Measurements from ENCODE around the gene GNAL. TPM values are rescaled to one million over a fixed set of nuclear protein-coding genes. Genes with fewer than 3 reads are reported as not detected.
"Not testable (repeated sequence)": the region's sequence is repeated elsewhere in the genome, so short reads cannot be mapped to it uniquely, and the experiment has no call there.

Gene GNAL
- total RNA-seq = 1 to 10 TPM in 1 of 2 donors, under 1 TPM in 1; 0.55 to 1.6 TPM

DNA sequence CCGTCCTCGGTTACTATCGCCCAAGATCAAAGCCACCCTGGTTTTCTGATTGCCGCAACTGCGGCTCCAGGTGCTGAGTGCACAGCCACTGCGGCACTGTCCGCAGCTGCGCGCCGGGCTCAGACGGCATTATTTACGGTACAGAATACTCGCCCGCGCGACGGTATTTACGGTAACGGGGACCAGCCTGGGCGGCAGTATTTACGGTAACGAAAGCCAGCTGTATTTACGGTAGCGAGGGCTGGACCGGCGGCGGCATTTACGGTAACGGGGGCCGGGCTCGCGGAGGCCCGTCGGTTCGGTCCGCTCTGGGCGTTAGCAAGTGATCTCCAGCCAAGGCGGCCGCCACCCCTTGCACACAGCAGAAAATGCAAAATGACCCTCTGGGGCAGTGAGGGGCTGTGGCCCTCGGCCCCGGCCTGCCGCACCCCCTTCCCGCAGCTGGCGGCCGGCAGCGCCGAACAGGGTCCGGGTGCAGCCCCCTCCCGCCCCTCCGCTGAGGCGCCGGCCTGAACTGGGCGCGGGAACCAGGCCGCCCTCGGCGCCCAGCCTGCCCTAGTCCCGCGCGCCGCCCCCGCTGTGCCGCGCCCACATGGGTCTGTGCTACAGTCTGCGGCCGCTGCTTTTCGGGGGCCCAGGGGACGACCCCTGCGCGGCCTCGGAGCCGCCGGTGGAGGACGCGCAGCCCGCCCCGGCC, at the start of gene GNAL:
GNAL (plus strand) TSS at position 293 of the 697 bp plus-strand sequence; CDS start at position 593, 300 bp downstream.
- Mint-ChIP-seq H3K9me3 (peaks cover 0 to 2% of the 10 kb centered on the region in 2 donors), H3K4me1 (ENCODE audit: low read depth) (peaks cover 7% of the 10 kb centered on the region), H3K27ac (no peak within 1 kb of the TSS), H3K36me3 (ENCODE audit: insufficient read depth in 2 of 2) (peaks cover 2 to 4% of the 10 kb centered on the region in 2 donors), H3K4me3 (peak within 1 kb of the TSS; percentile 73 to 76), H3K27me3 (ENCODE audit: low read depth) (peaks cover 44% of the 10 kb centered on the region)
- DNase-seq (peak; percentile 73 to 75), ATAC-seq (replicated peaks in 1 of 2) (peak; percentile 95)

DNA sequence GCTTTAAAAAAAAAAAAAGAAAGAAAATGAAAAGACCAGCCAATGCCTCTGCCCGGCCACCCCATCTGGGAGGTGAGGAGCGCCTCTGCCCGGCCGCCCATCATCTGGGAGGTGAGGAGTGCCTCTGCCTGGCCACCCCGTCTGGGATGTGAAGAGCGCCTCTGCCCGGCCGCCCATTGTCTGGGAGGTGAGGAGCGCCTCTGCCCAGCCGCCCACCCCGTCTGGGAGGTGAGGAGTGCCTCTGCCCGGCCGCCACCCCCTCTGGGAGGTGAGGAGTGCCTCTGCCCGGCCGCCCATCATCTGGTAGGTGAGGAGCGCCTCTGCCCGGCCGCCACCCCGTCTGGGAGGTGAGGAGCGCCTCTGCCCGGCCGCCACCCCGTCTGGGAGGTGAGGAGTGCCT, 41.8 kb upstream of the GNAL start:
- H3K9me3 Mint-ChIP-seq; H3K36me3 Mint-ChIP-seq (ENCODE audit: insufficient read depth in 2 of 2); DNase-seq; H3K4me3 Mint-ChIP-seq; H3K27ac Mint-ChIP-seq; H3K27me3 Mint-ChIP-seq (ENCODE audit: low read depth); H3K4me1 Mint-ChIP-seq (ENCODE audit: low read depth); ATAC-seq (replicated peaks in 1 of 2): not testable (repeated sequence)

DNA sequence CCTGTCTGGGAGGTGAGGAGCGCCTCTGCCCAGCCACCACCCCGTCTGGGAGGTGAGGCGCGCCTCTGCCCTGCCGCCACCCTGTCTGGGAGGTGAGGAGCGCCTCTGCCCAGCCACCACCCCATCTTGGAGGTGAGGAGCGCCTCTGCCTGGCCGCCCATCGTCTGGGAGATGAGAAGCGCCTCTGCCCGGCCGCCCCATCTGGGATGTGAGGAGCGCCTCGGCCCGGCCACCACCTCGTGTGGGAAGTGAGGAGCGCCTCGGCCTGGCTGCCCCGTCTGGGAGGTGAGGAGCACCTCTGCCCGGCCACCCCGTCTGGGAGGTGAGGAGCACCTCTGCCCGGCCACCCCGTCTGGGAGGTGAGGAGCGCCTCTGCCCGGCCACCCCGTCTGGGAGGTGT, 41.3 kb upstream of the GNAL start:
- not testable (repeated sequence) for H3K4me1 Mint-ChIP-seq (ENCODE audit: low read depth); H3K4me3 Mint-ChIP-seq; H3K27me3 Mint-ChIP-seq (ENCODE audit: low read depth); H3K27ac Mint-ChIP-seq; H3K36me3 Mint-ChIP-seq (ENCODE audit: insufficient read depth in 2 of 2); DNase-seq; ATAC-seq (replicated peaks in 1 of 2); H3K9me3 Mint-ChIP-seq

DNA sequence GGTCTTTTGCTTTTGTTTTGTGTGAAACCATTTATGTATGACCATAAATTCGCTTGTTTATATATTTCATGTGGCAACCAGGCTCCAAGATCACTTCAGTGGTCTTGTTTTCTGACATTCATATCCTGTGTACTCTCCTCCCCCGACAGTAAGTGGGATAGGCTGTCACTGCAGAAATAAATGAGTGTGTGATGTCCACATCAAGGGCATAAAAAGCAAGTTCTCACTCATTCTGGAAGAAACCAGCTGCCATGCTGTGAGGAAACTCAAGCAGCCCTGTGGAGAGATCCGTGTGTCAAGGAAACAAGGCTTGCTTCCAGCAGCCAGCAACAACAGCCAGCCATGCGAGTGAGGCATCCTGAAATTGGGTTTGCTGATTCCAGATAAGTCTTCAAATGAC, 39.2 kb upstream of the GNAL start:
- ATAC-seq (replicated peaks in 1 of 2) = no peak
- H3K4me3 Mint-ChIP-seq = no peak overlapping the region

DNA sequence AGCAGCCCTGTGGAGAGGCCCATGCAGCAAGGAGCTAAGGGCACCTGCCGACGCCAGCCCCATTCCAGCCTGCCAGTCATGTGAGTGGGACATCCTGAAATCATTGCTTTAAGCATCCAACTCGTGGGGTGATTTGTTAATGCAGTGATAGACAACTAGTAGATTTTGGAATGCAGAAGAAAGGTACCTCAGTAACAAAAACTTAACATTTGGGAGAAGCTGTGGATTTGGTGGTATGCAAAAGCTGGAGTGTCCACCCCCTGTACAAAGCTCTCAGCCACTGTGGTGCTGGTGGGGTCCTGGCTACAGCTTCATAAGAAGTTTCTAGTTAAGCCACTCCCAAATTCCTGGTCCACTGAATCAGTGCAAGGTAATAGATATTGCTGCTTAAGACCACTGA, 37.2 kb upstream of the GNAL start:
- H3K4me1 Mint-ChIP-seq (ENCODE audit: low read depth) = peaks cover 6% of the 10 kb centered on the region
- peaks cover 27% of the 10 kb centered on the region for H3K27me3 Mint-ChIP-seq (ENCODE audit: low read depth)
- peaks cover 0 to 3% of the 10 kb centered on the region in 2 donors for H3K9me3 Mint-ChIP-seq
- no peak for ATAC-seq (replicated peaks in 1 of 2)
- no peak for DNase-seq
- H3K27ac Mint-ChIP-seq = no peak overlapping the region
- H3K36me3 Mint-ChIP-seq (ENCODE audit: insufficient read depth in 2 of 2) = no peaks in the 10 kb centered on the region
- no peak overlapping the region for H3K4me3 Mint-ChIP-seq

More for the DNA sequence above, 39.2 kb upstream of the GNAL start:
- H3K4me1 Mint-ChIP-seq (ENCODE audit: low read depth) = no peaks in the 10 kb centered on the region
- H3K36me3 Mint-ChIP-seq (ENCODE audit: insufficient read depth in 2 of 2) = no peaks in the 10 kb centered on the region
- DNase-seq = no peak
- no peak overlapping the region for H3K27ac Mint-ChIP-seq
- H3K9me3 Mint-ChIP-seq = peaks cover 2 to 3% of the 10 kb centered on the region in 2 donors
- H3K27me3 Mint-ChIP-seq (ENCODE audit: low read depth) = peaks cover 18% of the 10 kb centered on the region

DNA sequence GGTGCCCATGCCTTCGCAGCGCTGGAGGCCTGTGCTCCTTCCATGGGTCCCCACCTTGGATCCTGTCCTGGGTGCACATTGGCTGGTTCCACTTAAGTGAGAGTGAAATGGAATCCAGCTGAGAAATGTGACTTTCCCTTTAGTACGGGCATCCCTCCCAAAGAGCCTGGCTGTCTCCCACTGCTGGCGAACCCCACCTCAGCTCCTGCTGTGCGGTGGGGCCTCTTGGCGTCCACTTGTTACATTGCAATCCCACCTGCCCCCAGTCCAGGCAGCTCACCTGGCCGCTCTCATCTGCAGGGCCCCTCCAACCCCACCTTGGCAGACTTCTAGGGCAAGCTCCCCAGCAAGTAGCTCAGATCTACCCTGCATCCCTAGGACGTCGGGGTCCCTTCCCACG, 35.5 kb upstream of the GNAL start:
- Mint-ChIP-seq H3K4me1 (ENCODE audit: low read depth) (peaks cover 6% of the 10 kb centered on the region), H3K9me3 (peaks cover 0 to 3% of the 10 kb centered on the region in 2 donors), H3K36me3 (ENCODE audit: insufficient read depth in 2 of 2) (no peaks in the 10 kb centered on the region), H3K27ac (no peak overlapping the region), H3K4me3 (no peak overlapping the region), H3K27me3 (ENCODE audit: low read depth) (peaks cover 42% of the 10 kb centered on the region)
- no peak for DNase-seq
- no peak for ATAC-seq (replicated peaks in 1 of 2)

DNA sequence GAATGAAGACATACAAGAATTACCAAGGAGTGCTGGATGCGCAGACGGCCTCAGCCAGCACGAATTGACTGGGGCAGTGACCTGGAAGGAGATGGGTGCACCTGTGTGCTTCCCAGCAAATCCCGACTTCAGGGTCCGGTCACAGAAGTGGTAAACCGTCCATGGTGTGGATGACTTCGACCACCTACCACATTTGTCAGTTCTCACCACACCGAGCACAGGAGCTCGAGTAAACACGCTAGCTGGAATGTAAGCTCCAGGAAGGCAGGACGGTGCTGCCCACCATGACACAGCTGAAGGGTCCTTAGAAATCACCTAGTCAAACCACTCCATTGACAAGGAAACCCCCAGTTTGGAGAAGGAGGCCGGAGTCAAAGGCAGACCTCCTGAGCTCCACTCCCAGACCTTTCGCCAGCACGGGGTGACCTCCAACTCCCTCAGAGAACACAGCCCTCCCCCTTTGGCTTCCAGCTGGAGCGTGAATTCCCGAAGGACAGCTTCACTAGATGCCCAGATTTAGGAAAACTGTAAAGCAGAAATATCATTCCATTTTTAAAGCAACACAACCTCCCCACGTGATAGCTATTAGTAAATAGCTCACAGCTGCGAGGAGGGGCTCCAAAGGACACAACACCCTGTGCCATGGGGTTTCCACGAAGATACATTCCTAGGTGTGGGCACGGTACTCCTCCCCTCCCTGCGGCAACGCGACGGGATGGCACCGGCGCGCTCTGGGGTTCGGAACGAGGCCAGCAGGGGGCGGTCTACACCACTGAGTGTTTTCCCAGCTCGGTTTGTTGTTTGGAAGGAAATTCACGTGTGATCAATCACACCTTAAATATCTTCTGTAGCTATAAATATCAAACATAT, 34.1 kb upstream of the GNAL start:
- DNase-seq (peak; percentile 57 to 68), ATAC-seq (replicated peaks in 1 of 2) (peak; percentile 55 to 57)
- H3K4me3 Mint-ChIP-seq = peak overlapping the region in 1 of 2 donors; percentile 19
- peaks cover 43% of the 10 kb centered on the region for H3K27me3 Mint-ChIP-seq (ENCODE audit: low read depth)
- no peaks in the 10 kb centered on the region for H3K36me3 Mint-ChIP-seq (ENCODE audit: insufficient read depth in 2 of 2)
- H3K4me1 Mint-ChIP-seq (ENCODE audit: low read depth) = peaks cover 6% of the 10 kb centered on the region
- H3K9me3 Mint-ChIP-seq = no peaks in the 10 kb centered on the region
- H3K27ac Mint-ChIP-seq = no peak overlapping the region

- DNase-seq = no peak
- Mint-ChIP-seq H3K27me3 (ENCODE audit: low read depth) (peaks cover 43% of the 10 kb centered on the region), H3K4me3 (peak overlapping the region in 1 of 2 donors; percentile 19), H3K9me3 (no peaks in the 10 kb centered on the region), H3K4me1 (ENCODE audit: low read depth) (peaks cover 6% of the 10 kb centered on the region), H3K27ac (no peak overlapping the region), H3K36me3 (ENCODE audit: insufficient read depth in 2 of 2) (no peaks in the 10 kb centered on the region)
- ATAC-seq (replicated peaks in 1 of 2) = no peak
Measured at GRCh38 chr18:11655606-11655932, 33.5 kb upstream of the GNAL start.

GRCh38 chr18:11657152-11657551, 31.9 kb upstream of the GNAL start:
- H3K27ac Mint-ChIP-seq = no peak overlapping the region
- H3K9me3 Mint-ChIP-seq = no peaks in the 10 kb centered on the region
- DNase-seq (no peak), ATAC-seq (replicated peaks in 1 of 2) (no peak)
- H3K27me3 Mint-ChIP-seq (ENCODE audit: low read depth) = peaks cover 37% of the 10 kb centered on the region
- H3K4me3 Mint-ChIP-seq = no peak overlapping the region
- H3K4me1 Mint-ChIP-seq (ENCODE audit: low read depth) = peaks cover 6% of the 10 kb centered on the region
- no peaks in the 10 kb centered on the region for H3K36me3 Mint-ChIP-seq (ENCODE audit: insufficient read depth in 2 of 2)

GRCh38 chr18:11657554-11657953, 31.5 kb upstream of the GNAL start:
- ATAC-seq (replicated peaks in 1 of 2) = no peak
- Mint-ChIP-seq H3K36me3 (ENCODE audit: insufficient read depth in 2 of 2) (no peaks in the 10 kb centered on the region), H3K4me1 (ENCODE audit: low read depth) (peaks cover 6% of the 10 kb centered on the region), H3K27ac (no peak overlapping the region), H3K9me3 (no peaks in the 10 kb centered on the region), H3K4me3 (no peak overlapping the region), H3K27me3 (ENCODE audit: low read depth) (peaks cover 36% of the 10 kb centered on the region)
- no peak for DNase-seq

DNA sequence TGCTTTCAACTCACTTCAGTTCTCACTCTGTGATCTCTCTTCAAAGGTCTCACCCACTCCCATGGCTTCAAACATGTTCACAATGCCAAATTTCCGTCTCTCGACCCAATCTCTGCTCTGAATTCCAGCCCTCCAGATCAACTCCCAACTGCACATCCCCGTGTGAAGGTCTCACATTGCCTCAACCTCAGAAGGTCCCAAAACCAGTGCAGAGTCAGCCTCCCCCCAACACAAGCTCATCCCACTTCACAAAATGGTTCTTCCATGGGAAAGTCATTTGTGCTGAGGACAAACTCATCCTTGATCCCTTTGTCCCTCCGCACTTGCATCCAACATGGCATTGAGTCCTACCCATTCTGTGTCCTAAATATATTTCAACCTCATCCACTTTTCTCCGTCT, 31.0 kb upstream of the GNAL start:
- Mint-ChIP-seq H3K9me3 (no peaks in the 10 kb centered on the region), H3K27me3 (ENCODE audit: low read depth) (peaks cover 36% of the 10 kb centered on the region), H3K4me3 (no peak overlapping the region), H3K27ac (no peak overlapping the region), H3K4me1 (ENCODE audit: low read depth) (peaks cover 6% of the 10 kb centered on the region), H3K36me3 (ENCODE audit: insufficient read depth in 2 of 2) (no peaks in the 10 kb centered on the region)
- DNase-seq = no peak
- no peak for ATAC-seq (replicated peaks in 1 of 2)

DNA sequence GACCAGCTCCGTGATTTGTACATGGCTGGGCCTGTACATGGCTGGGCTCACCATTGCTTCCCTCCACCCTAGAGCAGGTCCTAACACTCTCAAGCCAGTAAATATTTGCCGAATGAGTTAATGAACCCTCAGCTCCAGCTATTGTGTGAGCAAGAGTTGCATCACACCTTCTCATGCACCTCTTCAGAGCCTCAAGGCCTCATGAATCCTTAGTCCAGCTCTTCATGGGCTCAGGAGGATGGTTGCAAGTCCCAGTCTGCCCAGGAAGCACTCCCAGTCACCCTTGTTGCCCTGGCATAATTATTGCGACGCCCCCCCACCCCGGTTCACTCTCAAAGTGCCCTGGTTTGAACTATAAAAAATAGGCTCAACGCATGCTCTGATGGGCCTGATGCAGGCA, 30.1 kb upstream of the GNAL start:
- H3K4me3 Mint-ChIP-seq = no peak overlapping the region
- no peaks in the 10 kb centered on the region for H3K36me3 Mint-ChIP-seq (ENCODE audit: insufficient read depth in 2 of 2)
- H3K4me1 Mint-ChIP-seq (ENCODE audit: low read depth) = peaks cover 6% of the 10 kb centered on the region
- H3K27ac Mint-ChIP-seq = no peak overlapping the region
- H3K27me3 Mint-ChIP-seq (ENCODE audit: low read depth) = peaks cover 32% of the 10 kb centered on the region
- H3K9me3 Mint-ChIP-seq = no peaks in the 10 kb centered on the region
- ATAC-seq (replicated peaks in 1 of 2) = no peak
- no peak for DNase-seq

DNA sequence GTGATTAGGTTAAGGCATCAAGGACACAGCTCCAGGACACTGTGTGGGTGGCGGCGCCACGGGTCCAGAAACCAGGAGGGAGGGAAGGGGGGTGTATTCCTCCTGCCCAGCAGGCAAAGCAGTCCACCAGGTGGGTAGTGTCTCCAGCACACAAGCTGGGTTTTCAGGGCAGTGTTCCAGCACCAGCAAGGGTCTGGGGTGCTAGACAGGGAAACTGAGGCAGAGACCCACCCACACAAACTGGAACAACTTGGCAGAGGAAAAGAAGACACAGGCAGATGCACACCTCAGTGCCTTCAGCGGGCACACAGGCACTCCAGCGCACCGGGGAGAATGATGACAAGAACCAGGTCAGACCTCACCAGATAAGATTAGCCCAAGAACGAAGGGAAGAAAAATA, 28.4 kb upstream of the GNAL start:
- H3K4me3 Mint-ChIP-seq = no peak overlapping the region
- peaks cover under 1% of the 10 kb centered on the region for H3K4me1 Mint-ChIP-seq (ENCODE audit: low read depth)
- no peak for ATAC-seq (replicated peaks in 1 of 2)
- no peak overlapping the region for H3K27ac Mint-ChIP-seq
- no peaks in the 10 kb centered on the region for H3K9me3 Mint-ChIP-seq
- H3K36me3 Mint-ChIP-seq (ENCODE audit: insufficient read depth in 2 of 2) = no peaks in the 10 kb centered on the region
- peaks cover 18% of the 10 kb centered on the region for H3K27me3 Mint-ChIP-seq (ENCODE audit: low read depth)
- no peak for DNase-seq

Measured in activated T-cell treated with anti-CD3 and anti-CD28 coated beads, Interleukin-2, amount 50 U/mL, for 72 hours (primary cell).